SW 1271 (cell line): ENCODE measurements around the gene GSTA3.
"Not testable (repeated sequence)": the region's sequence is repeated elsewhere in the genome, so short reads cannot be mapped to it uniquely, and the experiment has no call there.

Experiments used
- DNase-seq, 2 experiments: peaks; one replicate each; lab custom pipeline; 2025; lab: John Stamatoyannopoulos, UW

Gene GSTA3

DNA sequence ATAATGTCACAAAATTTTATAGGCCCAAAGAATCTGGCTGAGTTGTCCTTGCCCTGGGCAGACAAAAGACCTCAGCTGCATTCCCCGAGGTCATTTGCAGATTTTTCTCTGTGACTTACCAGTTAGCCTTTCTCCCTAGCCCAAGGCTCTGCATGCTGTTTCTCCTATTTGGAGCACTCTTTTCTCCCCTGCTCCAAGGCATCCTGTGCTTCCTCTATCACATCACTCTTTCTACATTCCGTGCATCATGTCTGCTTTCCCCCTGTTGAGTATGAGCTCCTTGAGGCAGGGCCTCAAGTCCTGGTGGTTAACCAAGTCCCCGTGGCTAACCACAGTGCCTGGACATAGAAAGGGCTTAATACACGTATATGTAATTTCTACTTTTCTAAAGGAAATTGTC lies 593 bp upstream of the GSTA3 start:
- no peak for DNase-seq

DNA sequence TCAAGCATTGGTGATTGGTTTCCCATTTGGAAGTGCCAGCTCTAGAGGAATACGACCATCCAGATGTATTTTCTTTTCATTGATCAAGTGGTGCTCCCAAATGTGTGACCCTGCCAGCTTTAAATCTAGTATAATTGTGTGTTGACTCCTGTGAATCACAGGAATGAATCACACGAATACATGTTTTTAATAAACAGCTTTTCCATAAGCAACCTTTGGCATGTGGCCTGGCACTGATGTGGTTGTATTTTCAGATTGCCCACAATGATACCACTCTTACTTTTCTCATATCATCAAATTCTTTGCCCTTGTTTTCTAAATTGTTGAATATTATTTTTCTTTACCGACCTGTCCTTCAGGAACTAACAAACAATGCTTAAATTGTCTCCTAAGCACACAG lies 367 bp downstream of the GSTA3 start:
- DNase-seq, result no peak

- no peak for DNase-seq
These were observed 972 bp downstream of the GSTA3 start for GRCh38 chr6:52908526-52908925.

DNA sequence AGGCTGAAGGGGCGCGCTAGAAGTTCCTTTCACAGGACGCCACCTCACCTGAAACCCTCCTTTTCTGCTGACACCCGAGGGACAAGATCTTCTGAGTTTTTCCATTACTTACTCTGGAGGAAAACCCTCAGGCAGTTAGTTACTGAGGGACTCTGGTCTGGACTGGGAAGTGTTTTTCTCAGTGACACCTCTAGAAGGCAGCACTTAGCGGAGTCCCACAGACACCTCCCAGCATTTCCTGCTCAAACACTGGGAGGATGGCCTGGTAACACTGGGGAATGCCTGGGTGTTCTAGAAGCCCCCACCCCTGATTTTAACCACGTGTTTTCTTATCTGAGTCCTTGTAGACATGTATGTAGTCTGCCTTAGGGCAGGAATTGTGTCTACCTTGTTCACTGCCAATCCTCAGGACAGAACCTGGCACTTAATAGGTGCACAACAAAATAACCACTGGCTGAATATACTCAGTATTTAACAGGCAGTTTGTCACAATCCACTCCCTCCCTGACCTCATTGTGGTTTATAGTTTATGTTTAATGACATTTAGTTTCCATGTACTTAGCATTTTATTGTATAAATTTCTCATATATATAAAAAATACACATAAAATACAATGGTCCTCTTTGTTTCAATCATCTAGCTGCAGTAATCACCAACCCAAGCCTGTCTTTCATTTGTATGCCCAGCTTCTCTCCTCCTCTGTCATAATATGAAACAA lies 4.8 kb downstream of the GSTA3 start:
- no peak for DNase-seq

DNA sequence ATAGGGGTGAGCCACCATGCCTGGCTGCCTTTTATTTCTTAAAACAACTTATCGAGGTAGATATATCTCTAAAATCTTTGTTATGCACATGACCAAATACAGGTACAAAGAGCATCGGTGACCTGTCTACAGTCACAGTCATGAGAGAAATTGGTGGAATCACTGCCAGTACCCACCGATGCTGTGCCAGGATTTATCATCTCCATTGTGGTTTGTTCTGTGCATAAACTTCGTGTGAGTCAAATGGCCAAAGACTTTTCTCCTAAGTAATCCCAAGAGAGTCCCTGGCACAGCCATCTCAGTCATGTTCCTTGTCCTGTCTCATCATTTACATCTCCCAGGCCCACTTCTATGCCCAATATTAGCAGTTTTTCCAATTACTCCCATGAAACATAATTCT lies 9.0 kb downstream of the GSTA3 start:
- no peak for DNase-seq

- not testable (repeated sequence) for DNase-seq
These were observed 13.7 kb downstream of the GSTA3 start for GRCh38 chr6:52895790-52896189.

GRCh38 chr6:52894285-52894684 lies 15.2 kb downstream of the GSTA3 start:
- DNase-seq, result no peak

DNA sequence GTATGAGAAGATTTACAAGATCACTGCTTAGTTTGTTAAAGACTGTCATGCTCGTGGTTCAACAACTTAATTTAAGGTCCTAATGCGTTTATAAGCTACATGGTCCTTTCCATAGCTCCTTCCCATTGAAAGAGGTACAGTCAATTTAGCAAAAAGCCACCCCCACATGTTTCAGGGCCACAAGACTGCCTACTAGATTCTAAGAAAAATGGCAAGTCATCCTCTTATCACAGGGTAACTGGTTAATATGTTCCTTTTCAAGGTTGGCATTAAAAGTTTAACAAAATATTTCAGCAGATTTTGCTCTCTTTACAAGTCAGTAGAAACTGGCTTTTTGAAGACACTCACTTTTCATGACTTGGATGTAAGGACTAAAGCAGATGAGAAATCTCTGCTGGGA lies 15.7 kb downstream of the GSTA3 start:
- DNase-seq, result no peak

DNA sequence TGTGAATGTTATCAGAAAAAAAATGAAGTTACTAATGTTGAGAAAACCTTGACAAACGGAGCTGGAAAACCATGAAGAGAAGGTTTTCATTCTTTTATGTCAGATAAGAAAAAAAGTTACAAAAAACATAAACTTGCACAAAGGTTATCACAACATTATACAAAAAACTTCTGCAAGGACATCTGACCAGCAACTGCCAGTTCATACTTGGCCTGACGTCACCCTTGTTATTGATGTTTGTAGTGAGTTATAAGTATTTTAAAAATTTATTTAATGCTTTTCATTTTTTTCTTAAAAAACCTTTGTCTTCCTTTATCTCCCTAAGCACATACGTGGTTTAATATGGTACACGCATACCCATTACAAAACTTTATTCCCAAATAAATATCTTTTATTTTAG lies 16.3 kb downstream of the GSTA3 start:
- DNase-seq, result no peak

GRCh38 chr6:52890018-52890417 lies 19.5 kb downstream of the GSTA3 start:
- no peak for DNase-seq

DNA sequence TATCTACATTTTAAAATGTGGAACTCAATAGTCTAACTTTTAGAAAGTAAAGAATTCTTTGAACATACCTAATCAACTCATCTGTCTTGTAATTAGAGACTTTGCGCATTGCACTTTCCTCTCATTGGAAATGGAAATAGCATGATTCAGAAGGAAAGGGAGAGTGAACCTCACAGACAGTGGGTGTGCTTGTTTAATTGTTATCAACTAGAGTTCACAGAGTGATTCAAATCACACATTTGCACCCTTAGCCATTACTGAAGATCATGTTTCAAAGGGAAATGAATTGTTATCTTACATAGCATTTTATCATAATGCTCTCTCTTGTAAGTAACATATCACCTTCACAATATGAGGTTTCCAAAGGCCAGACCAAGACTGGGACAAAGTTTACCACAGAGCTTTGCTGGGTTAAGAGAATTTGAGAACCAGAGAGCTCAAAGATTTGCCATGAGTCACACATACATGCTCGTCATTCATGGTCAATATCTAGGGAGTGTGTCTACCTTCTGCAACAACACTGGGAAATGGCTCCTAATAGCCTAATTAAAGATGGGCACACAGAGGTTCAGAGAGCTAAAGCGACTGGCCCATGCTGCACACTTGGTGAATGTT lies 21.5 kb downstream of the GSTA3 start:
- no peak for DNase-seq

GRCh38 chr6:52881996-52882841 lies 27.3 kb downstream of the GSTA3 start:
- peak in 1 of 2 experiments; percentile 77 for DNase-seq

DNA sequence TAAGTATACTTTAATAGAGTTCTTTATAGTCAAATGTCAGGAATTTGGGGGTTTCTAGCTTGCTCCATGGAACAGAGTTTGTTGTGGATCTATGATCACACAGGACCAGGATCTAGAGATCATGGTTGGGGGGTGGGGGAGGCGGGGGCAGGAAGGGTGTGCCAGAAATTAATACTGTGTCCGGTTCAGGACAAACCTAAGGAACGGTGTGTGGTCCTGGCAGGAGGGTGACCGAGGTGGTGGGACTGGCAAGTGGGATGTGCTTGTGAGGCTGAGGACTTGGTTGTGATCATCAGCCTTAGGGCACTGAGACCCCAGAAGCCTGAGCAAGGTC lies 27.9 kb downstream of the GSTA3 start:
- no peak for DNase-seq

DNA sequence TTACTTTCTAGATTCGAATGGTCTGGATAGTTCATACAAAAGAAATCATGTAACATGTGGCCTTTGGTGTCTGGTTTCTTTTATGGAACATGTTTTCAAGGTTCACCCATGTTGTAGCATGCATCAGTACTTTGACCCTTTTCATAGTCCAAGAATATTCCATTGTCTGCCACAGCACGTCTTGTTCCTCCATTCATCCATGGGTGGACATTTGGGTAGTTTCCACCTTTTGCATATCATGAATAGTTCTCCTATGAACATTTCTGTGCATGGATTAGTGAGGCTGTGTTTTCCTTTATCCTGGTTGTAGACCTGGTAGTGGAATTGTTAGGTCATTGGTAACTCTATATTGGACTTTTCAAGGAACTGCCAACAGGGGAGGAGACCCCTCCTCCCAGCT lies 31.7 kb downstream of the GSTA3 start:
- no peak for DNase-seq

DNA sequence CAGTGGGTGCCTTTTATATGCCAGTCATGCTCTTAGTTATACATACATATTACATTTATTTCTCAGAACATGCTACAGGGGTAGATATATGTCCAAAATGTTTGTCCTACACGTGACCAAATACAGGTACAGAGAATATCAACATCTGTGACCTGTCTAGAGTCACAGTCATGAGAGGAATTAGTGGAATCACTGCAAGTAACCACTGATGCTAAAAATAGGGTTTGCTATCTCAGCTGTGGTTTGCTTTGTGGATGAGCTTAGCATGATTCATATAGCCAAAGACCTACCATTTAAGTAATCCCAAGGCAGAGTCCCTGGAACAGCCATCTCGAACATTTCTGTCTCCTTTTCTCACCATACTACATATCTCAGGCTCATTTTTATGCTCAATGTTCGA lies 32.3 kb downstream of the GSTA3 start:
- DNase-seq, result peak in 1 of 2 experiments; percentile 49

DNA sequence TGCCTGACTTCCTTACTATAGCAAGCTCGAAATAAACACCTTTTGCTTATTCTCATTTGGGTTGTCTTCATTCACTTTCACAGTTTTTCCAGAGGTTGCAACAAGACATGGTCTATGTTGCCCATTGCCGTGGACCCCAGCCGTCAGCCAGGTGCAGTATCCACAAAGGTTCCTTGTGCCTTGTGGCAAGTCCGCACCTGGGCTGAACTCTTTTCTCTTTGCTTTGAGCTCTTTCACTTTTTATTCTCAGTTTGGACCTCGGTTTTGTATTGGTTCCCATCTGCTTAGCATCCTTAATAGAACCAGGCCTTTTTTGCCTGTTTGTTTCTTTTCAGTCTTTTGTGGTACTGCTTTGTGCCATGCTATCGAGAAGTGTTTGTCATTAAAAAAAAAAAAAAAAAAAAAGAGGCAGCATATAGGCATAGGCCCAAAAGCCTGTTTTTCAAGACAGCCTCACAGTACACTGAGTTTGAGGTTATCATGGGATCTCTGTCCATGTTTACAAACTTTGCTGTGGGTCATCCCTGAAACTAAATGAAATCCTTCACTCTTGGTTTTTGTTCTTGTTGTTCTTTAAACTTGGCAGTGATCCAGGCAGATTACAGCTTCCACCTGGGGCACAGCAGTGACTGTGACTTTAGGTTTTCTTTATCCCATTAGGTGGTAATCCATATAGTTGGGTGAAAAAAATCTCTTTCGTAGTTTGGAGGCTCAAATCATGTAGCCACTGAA lies 33.3 kb downstream of the GSTA3 start:
- DNase-seq, result no peak

GRCh38 chr6:52872031-52872430 lies 37.5 kb downstream of the GSTA3 start:
- no peak for DNase-seq

GRCh38 chr6:52871621-52872020 lies 37.9 kb downstream of the GSTA3 start:
- DNase-seq, result no peak

- DNase-seq, result not testable (repeated sequence)
These were observed 39.0 kb downstream of the GSTA3 start for GRCh38 chr6:52870335-52871091.

GRCh38 chr6:52868899-52869298 lies 40.6 kb downstream of the GSTA3 start:
- DNase-seq, result not testable (repeated sequence)

DNA sequence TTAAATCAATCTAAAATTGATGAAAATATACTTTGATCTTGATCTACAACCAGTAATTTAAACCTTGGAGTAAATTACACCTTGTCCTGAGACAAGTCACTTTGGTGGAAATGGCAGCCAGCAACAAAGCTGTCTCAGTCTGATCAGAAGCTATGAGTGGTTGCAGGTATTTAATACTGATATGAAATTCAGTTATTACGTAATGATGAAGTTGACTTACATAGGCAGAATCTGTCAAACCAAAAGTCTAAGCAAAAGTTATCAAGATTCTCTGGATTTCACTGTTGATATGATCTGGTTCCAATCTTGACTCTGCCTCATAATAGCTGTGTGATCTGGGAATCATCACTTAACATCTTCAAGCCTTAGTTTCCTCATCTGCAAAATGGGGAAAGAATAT lies 41.3 kb downstream of the GSTA3 start:
- no peak for DNase-seq

- not testable (repeated sequence) for DNase-seq
These were observed 48.3 kb downstream of the GSTA3 start for GRCh38 chr6:52861151-52861550.
